ENCODE measurements around the gene SLC29A1. TPM values are rescaled to one million over a fixed set of nuclear protein-coding genes. Genes with fewer than 3 reads are reported as not detected.
A peak's percentile ranks its signal among the peaks of the same experiment; 100 is the strongest.

SLC29A1 gene
- total and polyA plus RNA-seq, 4 donors: 15.1 to 67.2 (median 16.7) TPM

DNA sequence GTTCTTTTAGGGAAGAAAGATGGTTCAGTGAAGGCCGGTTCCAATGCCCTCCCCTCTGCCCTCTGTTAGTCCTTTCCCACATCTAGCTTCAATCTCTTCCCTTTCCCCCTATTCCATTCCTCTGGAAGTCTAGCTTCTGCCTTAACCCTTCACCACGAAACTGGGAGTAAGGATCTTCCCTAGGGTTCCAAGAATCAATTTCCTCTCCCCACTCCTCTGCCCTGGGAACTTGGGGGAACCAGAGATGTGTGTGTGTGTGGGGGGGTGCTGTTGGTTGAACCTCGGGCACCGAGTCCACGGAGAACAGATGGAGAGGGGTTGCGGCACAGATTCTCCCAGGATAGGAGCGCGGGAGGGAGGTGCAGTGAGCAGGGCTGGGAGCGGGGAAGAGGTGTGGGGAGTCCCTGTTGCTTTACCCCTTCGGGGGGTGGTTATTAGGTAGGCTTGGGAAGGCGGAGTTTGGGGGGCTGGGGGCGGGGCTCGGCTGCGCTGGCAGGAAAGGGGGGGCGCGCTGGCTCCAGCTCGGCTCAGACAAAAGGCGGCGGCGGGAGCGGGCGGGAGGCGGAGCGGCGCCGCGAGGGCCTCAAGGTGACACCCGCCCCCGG is 46.6 kb downstream of the SLC29A1 start, which contains the start of gene TMEM151B:
TSS of gene TMEM151B (plus strand) at position 530 of the 605 bp plus-strand sequence. CDS start 293 bp downstream, outside the sequence.
- TF ChIP-seq, protein P1, sequence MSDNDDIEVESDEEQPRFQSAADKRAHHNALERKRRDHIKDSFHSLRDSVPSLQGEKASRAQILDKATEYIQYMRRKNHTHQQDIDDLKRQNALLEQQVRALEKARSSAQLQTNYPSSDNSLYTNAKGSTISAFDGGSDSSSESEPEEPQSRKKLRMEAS (IDR thresholded peaks at IDR 0.05): no peak
- TF ChIP-seq, protein P2, sequence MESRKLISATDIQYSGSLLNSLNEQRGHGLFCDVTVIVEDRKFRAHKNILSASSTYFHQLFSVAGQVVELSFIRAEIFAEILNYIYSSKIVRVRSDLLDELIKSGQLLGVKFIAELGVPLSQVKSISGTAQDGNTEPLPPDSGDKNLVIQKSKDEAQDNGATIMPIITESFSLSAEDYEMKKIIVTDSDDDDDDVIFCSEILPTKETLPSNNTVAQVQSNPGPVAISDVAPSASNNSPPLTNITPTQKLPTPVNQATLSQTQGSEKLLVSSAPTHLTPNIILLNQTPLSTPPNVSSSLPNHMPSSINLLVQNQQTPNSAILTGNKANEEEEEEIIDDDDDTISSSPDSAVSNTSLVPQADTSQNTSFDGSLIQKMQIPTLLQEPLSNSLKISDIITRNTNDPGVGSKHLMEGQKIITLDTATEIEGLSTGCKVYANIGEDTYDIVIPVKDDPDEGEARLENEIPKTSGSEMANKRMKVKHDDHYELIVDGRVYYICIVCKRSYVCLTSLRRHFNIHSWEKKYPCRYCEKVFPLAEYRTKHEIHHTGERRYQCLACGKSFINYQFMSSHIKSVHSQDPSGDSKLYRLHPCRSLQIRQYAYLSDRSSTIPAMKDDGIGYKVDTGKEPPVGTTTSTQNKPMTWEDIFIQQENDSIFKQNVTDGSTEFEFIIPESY (IDR thresholded peaks at IDR 0.05): no peak
- no peak for TF ChIP-seq GABPA (IDR thresholded peaks at IDR 0.05 in 1 of 2, conservative IDR thresholded peaks at IDR 0.05 in 1 of 2)
- TF ChIP-seq TAF1 (conservative IDR thresholded peaks at IDR 0.05): no peak
- TF ChIP-seq, protein P3, sequence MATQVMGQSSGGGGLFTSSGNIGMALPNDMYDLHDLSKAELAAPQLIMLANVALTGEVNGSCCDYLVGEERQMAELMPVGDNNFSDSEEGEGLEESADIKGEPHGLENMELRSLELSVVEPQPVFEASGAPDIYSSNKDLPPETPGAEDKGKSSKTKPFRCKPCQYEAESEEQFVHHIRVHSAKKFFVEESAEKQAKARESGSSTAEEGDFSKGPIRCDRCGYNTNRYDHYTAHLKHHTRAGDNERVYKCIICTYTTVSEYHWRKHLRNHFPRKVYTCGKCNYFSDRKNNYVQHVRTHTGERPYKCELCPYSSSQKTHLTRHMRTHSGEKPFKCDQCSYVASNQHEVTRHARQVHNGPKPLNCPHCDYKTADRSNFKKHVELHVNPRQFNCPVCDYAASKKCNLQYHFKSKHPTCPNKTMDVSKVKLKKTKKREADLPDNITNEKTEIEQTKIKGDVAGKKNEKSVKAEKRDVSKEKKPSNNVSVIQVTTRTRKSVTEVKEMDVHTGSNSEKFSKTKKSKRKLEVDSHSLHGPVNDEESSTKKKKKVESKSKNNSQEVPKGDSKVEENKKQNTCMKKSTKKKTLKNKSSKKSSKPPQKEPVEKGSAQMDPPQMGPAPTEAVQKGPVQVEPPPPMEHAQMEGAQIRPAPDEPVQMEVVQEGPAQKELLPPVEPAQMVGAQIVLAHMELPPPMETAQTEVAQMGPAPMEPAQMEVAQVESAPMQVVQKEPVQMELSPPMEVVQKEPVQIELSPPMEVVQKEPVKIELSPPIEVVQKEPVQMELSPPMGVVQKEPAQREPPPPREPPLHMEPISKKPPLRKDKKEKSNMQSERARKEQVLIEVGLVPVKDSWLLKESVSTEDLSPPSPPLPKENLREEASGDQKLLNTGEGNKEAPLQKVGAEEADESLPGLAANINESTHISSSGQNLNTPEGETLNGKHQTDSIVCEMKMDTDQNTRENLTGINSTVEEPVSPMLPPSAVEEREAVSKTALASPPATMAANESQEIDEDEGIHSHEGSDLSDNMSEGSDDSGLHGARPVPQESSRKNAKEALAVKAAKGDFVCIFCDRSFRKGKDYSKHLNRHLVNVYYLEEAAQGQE (IDR thresholded peaks at IDR 0.05): no peak
- TF ChIP-seq, protein P4, sequence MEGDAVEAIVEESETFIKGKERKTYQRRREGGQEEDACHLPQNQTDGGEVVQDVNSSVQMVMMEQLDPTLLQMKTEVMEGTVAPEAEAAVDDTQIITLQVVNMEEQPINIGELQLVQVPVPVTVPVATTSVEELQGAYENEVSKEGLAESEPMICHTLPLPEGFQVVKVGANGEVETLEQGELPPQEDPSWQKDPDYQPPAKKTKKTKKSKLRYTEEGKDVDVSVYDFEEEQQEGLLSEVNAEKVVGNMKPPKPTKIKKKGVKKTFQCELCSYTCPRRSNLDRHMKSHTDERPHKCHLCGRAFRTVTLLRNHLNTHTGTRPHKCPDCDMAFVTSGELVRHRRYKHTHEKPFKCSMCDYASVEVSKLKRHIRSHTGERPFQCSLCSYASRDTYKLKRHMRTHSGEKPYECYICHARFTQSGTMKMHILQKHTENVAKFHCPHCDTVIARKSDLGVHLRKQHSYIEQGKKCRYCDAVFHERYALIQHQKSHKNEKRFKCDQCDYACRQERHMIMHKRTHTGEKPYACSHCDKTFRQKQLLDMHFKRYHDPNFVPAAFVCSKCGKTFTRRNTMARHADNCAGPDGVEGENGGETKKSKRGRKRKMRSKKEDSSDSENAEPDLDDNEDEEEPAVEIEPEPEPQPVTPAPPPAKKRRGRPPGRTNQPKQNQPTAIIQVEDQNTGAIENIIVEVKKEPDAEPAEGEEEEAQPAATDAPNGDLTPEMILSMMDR (IDR thresholded peaks at IDR 0.05; ENCODE audit: low read depth, low read length, missing input control): no peak
- TF ChIP-seq FOXA1 (IDR thresholded peaks at IDR 0.05): no peak
- no peak for TF ChIP-seq HNF4A (conservative IDR thresholded peaks at IDR 0.05)
- no peak for TF ChIP-seq SP1 (IDR thresholded peaks at IDR 0.05)
- no peak for TF ChIP-seq JUND (IDR thresholded peaks at IDR 0.05)
- TF ChIP-seq RAD21 (IDR thresholded peaks at IDR 0.05): no peak
- TF ChIP-seq RXRA (IDR thresholded peaks at IDR 0.05): no peak
- TF ChIP-seq, protein P5, sequence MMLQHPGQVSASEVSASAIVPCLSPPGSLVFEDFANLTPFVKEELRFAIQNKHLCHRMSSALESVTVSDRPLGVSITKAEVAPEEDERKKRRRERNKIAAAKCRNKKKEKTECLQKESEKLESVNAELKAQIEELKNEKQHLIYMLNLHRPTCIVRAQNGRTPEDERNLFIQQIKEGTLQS (IDR thresholded peaks at IDR 0.05): no peak
- TF ChIP-seq NR2F2 (IDR thresholded peaks at IDR 0.05): no peak
- TF ChIP-seq HNF4G (IDR thresholded peaks at IDR 0.05): no peak

More for the DNA sequence above, 46.6 kb downstream of the SLC29A1 start, which contains the start of gene TMEM151B:
- Histone ChIP-seq H3K9ac (ENCODE audit: low read depth in 1 of 2, low read length in 2 of 2) (no peak within 1 kb of the TSS), H3K36me3 (ENCODE audit: control insufficient read depth in 4 of 4, insufficient read depth in 3 of 4, low read depth in 1 of 4, low read length in 3 of 4) (no peaks in the 10 kb centered on the region), H3K4me1 (ENCODE audit: control insufficient read depth in 4 of 4, insufficient read depth in 4 of 4, low read length in 3 of 4) (peaks cover 0 to 2% (median under 1%) of the 10 kb centered on the region in 4 donors), H3K4me3 (ENCODE audit: low read depth in 1 of 3, low read length in 3 of 3) (peak within 1 kb of the TSS in 1 of 3 donors; percentile 53), H3K9me3 (ENCODE audit: control insufficient read depth in 4 of 4, low read length in 3 of 4) (no peaks in the 10 kb centered on the region), H3K27ac (ENCODE audit: low read depth in 1 of 2, low read length in 2 of 2) (no peak within 1 kb of the TSS), H3K27me3 (ENCODE audit: control insufficient read depth in 4 of 4, insufficient read depth in 4 of 4, low read length in 3 of 4) (peaks cover 0 to 11% (median 3%) of the 10 kb centered on the region in 4 donors)
- WGBS: 20% methylated on average over 28 of the region's 29 CpGs
- no peak for DNase-seq (ENCODE audit: low spot score)
